ENCODE measurements around the gene ACTA1. TPM values are rescaled to one million over a fixed set of nuclear protein-coding genes. Genes with fewer than 3 reads are reported as not detected.

Gene ACTA1
- total and polyA plus RNA-seq, 2 of the 8 experiments (the other 6 are each of a cell fraction or from before 2014, with no cell fraction given): 23.5 to 58.2 TPM

- Histone ChIP-seq H3K4me1 (replicated peaks in 1 of 4; ENCODE audit: control insufficient read depth in 3 of 4, insufficient read depth in 4 of 4, low read length in 3 of 4) (peaks cover 0 to 7% (median 5%) of the 10 kb centered on the region in 4 experiments; a peak in 5 of 7 replicates), H3K18ac (ENCODE audit: extremely low read depth, low read length) (peak overlapping the region; percentile 48; the same call in 1 of the 2 replicates), H2BK20ac (ENCODE audit: low read length) (no peak overlapping the region), H2AFZ (ENCODE audit: low read length) (no peak overlapping the region), H3K36me3 (ENCODE audit: control insufficient read depth in 2 of 4, insufficient read depth in 4 of 4, low read length in 3 of 4) (no peaks in the 10 kb centered on the region; a peak in 1 of 8 replicates), H2BK12ac (ENCODE audit: low read depth, low read length) (peak overlapping the region; percentile 23; the same call in 1 of the 2 replicates), H3K27me3 (replicated peaks in 1 of 4; ENCODE audit: control insufficient read depth in 3 of 4, extremely low read depth in 1 of 4, insufficient read depth in 3 of 4, low read length in 3 of 4) (peaks cover 0 to 3% (median 1%) of the 10 kb centered on the region in 4 experiments; a peak in 2 of 7 replicates), H3K27ac (ENCODE audit: low read depth, low read length) (no peak overlapping the region), H2BK5ac (ENCODE audit: low read depth, low read length) (no peak overlapping the region), H3K4me3 (ENCODE audit: extremely low read depth in 1 of 4, insufficient read depth in 2 of 4, low read depth in 3 of 4, low read length in 4 of 4) (no peak overlapping the region), H3K9ac (replicated peaks in 1 of 4; ENCODE audit: extremely low read depth in 1 of 4, low read depth in 3 of 4, low read length in 3 of 4) (no peak overlapping the region; a peak in 1 of 7 replicates), H3K79me2 (ENCODE audit: control insufficient read depth in 1 of 2, insufficient read depth in 2 of 2, low read length in 2 of 2) (no peaks in the 10 kb centered on the region), H3K23me2 (ENCODE audit: low read depth, low read length) (no peaks in the 10 kb centered on the region), H3K56ac (replicated peaks; ENCODE audit: insufficient read length, low read depth, low read length) (no peak overlapping the region), H3K23ac (ENCODE audit: insufficient read length) (no peak overlapping the region), H3K79me1 (ENCODE audit: low read depth, low read length) (no peaks in the 10 kb centered on the region; the same call in 1 of the 2 replicates), H2AK5ac (ENCODE audit: low read depth, low read length) (0 out of 2 replicates have a peak overlapping the region, but pooled peaks have one; percentile 85), H4K8ac (ENCODE audit: extremely low read depth, insufficient read depth, low read length) (no peak overlapping the region), H4K20me1 (replicated peaks in 1 of 2; ENCODE audit: control insufficient read depth in 1 of 2, insufficient read depth in 2 of 2, low read length in 2 of 2) (no peaks in the 10 kb centered on the region), H2BK15ac (ENCODE audit: low read length) (0 out of 2 replicates have a peak overlapping the region, but pooled peaks have one; percentile 40), H2BK120ac (replicated peaks; ENCODE audit: low read depth, low read length) (no peak overlapping the region), H3K14ac (ENCODE audit: insufficient read length) (no peak overlapping the region), H3K4me2 (ENCODE audit: insufficient read depth in 1 of 2, low read depth in 2 of 2, low read length in 2 of 2) (peak overlapping the region in 1 of 2 experiments; percentile 34; a peak in 1 of 4 replicates), H3K9me3 (ENCODE audit: insufficient read depth in 2 of 2, low read depth in 1 of 2, low read length in 1 of 2) (no peaks in the 10 kb centered on the region), H4K5ac (ENCODE audit: insufficient read length, low read depth, low read length) (no peak overlapping the region), H3K4ac (replicated peaks; ENCODE audit: insufficient read length, low read depth, low read length) (no peak overlapping the region), H4K91ac (replicated peaks; ENCODE audit: insufficient read length, low read length) (no peak overlapping the region)
- DNase-seq (ENCODE audit: low read depth in 1 of 2, low spot score in 2 of 2) (no peak), FAIRE-seq (no peak)
- no peak for TF ChIP-seq ASH2L (IDR thresholded peaks at IDR 0.05; ENCODE audit: low read length)
- CTCF ChIA-PET (ENCODE audit: partially characterized antibody): interaction anchor here (1.0 to 2.1 kb wide), 4 partner anchors 10 to 136 kb away, joined by 3 to 11 read pairs (median 8); no protein-coding TSS in a partner anchor
- POLR2A ChIA-PET (ENCODE audit: partially characterized antibody): interaction anchor here (0.9 to 1.2 kb wide), 3 partner anchors 16 to 98 kb away, joined by 3 to 4 read pairs (median 3); partner anchors contain the start of gene ACTA1
- 68% methylated on average over 11 of the region's 11 CpGs; no CpG with 5 or more reads in 1 of the 2 experiments for WGBS, 2 experiments (ENCODE audit: extremely low coverage in 1 of 2, insufficient coverage in 1 of 2, insufficient read length in 1 of 2, insufficient replicate concordance in 2 of 2, low coverage in 1 of 2, low lambda C conversion rate in 2 of 2, missing lambda C conversion rate in 1 of 2)
These were observed 37.2 kb downstream of the ACTA1 start for GRCh38 chr1:229396585-229397206.

All from H1 (cell line).